NCI-H226 (cell line): ENCODE measurements around the gene CALML6.
"Not testable (repeated sequence)": the region's sequence is repeated elsewhere in the genome, so short reads cannot be mapped to it uniquely, and the experiment has no call there.

Source experiments
- DNase-seq: peaks from one replicate; pipeline ENCODE4 v3.0.0-alpha.2; 2015

Gene CALML6

GRCh38 chr1:1926886-1927660 is 12.0 kb downstream of the CALML6 start:
- no peak for DNase-seq

GRCh38 chr1:1927751-1928150 is 12.7 kb downstream of the CALML6 start:
- DNase-seq: no peak

DNA sequence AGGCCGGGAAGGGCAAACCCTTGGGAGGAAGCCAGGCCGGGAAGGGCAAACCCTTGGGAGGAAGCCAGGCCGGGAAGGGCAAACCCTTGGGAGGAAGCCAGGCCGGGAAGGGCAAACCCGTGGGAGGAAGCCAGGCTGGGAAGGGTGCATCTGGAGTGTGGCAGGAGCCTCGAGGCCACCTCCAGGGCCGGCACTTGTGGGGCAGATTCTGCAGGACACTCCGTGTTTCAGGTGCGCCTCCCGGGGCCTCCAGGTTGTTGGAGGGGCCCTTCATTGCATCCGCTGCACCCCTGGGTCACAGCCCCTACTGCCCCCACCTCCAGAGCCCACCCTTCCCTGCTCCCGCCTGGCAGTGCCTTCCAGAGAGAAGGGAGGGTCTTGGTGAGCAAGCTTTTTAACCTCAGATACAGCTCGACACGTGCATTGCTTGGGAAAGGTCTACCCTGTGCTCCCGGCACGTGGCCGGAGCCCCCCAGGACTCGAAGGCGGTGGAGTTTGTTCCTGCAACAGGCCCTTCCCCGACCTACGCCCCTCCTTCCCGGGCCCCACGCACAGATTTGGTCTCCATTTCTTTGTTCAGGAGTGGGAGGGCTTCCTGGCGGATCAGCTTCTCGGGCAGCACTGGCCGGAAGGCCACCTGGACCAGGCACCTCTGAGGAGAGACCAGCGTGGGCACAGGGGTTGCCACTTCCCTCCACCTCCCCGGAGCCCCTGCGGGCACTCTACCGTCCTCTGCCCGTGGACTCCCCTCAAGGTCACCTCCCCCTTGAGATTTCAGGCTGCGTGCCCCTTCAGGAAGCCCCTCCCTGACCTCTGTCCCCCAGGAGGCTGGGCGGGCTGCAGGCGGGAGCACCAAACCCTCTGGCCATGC is 13.4 kb downstream of the CALML6 start:
- no peak for DNase-seq

- no peak for DNase-seq
Measured at GRCh38 chr1:1929102-1929638, 14.1 kb downstream of the CALML6 start.

GRCh38 chr1:1929639-1930545 is 14.8 kb downstream of the CALML6 start:
- DNase-seq: no peak

GRCh38 chr1:1934848-1935247 is 19.8 kb downstream of the CALML6 start:
- not testable (repeated sequence) for DNase-seq

GRCh38 chr1:1937061-1937460 is 22.0 kb downstream of the CALML6 start:
- no peak for DNase-seq

- no peak for DNase-seq
Measured at GRCh38 chr1:1937549-1938275, 22.7 kb downstream of the CALML6 start.

DNA sequence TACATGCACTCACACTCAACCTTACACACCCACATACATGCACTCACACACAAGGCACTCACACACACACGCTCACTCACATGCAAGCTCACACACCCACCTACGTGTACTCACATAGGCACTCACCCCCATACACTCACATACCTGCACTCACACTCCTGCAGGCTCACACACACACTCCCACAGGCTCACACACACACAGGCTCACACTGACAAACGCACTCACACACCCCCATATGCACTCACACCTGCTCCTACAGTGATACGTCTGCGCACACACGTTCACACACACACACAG is 23.2 kb downstream of the CALML6 start:
- no peak for DNase-seq

DNA sequence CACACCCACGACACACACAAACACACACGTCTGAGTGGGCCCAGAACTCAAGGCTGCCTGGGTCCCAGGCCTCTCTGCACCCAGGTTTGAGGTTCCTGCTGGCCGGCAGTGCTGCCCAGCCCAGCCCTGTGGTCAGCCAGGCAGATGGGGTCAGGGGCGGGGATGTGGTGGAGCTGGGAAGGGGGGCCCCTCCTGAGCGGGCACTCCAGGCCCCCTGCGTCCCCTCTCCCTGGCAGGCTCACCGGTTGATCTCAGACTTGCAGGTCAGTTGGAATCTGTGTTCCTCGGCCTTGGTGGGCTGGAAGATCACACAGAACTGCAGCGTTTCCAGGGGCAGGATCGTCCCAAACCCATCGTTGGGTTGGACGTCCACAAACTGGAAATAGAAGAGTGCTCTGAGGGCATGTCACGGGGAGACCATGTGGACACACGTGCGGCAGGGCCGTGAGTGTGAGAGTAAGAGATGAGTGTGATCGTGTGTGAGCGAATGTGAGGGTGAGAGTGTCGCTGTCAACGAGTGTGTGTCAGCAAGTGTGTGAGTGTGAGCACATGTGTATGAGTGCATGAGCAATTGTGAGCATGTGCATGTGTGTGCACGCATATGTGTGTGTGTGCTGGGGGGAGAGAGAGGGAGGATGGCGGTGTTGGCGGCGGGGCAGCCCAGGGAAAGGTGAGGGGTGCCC is 23.7 kb downstream of the CALML6 start:
- no peak for DNase-seq

DNA sequence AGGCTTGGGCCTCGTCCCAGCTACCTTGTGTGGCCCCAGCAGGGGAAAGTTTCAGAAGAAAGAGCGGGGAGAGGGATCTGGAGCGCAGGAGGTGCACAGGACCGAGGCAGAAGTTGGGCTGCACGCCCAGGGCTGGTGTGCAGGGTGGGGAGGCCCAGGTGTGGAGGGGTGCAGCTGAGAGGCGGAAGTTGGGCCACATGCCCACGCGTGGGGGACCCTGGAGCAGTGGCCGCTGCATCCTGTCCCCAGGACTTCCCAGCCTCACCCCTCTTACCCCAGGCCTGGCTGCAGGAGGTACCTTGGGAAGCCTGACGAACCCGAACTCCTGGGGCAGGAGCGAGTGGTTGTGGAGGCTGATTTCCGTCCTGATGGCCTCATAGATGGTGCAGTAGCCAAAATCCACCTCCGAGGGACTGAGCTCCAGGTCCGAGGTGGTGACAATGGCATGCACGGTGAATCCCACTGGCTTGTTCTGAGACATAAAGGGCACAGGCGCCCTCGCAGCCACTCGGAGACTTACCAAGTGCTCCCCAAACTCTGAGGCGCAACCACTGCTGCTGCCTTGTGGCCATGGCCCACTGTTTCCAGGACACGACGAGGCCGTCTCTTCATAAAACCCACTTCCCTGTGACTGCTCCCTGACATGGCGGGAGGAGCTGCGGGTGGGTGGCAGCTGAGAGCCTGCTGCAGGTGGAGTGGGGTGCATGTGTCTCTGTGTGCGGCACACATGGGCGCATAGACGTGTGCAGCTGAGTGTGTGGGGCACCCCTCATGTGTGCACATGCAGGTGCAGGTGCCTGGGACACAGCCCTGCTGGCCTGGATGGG is 24.4 kb downstream of the CALML6 start:
- no peak for DNase-seq

DNA sequence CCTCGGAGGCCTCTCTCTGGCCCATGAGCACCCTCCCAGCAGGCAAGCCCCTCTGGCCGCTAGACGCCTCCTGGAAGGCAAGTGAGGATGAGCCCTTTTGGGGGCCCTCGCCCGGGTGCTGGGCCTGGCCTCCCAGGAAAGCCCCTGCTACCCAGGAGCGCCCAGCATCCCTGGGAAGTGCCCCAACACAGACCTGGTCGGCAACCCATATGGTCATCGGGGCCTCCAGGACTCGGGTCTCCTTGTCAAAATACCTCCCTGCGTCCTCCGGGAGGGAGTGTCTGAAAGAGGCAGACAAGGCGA is 25.0 kb downstream of the CALML6 start:
- DNase-seq: no peak

GRCh38 chr1:1941211-1941841 is 26.3 kb downstream of the CALML6 start:
- no peak for DNase-seq

- no peak for DNase-seq
Measured at GRCh38 chr1:1941868-1942752, 27.1 kb downstream of the CALML6 start.

- no peak for DNase-seq
Measured at GRCh38 chr1:1942753-1943656, 27.9 kb downstream of the CALML6 start.

DNA sequence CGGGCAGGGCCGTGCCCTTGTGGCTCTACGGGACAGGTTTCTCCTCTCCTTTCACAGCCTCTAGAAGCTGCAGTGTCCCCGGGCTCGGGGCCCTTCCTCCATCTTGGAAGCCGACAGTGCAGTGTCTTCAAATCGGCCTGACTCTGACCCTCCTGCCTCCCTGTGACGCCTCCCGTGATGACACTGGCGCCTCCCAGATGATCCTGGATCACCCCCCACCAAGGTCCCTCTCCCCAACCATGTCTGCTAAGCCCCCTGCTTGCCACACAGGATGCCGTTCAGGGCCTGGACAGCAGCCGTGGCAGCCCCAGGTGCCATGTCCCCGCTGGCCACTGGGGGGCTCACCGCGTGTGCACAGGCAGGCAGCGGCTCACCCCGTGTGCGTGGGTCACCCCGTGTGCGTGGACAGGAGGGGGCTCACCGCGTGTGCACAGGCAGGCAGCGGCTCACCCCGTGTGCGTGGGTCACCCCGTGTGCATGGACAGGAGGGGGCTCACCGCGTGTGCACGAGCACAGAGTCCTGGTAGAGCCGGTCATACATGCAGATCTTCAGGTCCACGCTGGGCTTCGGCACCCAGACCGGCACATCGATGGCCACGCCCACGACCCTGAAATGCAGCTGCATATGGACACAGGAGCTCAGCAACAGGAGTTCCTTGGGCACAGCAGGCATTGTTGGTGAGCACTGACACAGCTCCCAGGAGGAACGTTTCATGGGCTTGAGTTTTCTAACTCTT is 28.9 kb downstream of the CALML6 start:
- peak; percentile 30 for DNase-seq

GRCh38 chr1:1945782-1946393 is 30.8 kb downstream of the CALML6 start:
- no peak for DNase-seq
